Neural cell (in vitro differentiated cells): ENCODE measurements around the gene CCDC175.

Source experiments
- CTCF ChIP-seq: fragments of 450-650 bp; IDR thresholded peaks from 2 replicates; pipeline ENCODE4 v1.5.1; 2014; ENCODE audit warnings: antibody characterized with exemption, mild to moderate bottlenecking, moderate library complexity; ENCODE audit not compliant: poor library complexity, severe bottlenecking
- EP300 ChIP-seq: fragments of 450-650 bp; conservative IDR thresholded peaks from 2 replicates; pipeline ENCODE4 v1.6.1; 2014; ENCODE audit warnings: antibody characterized with exemption, mild to moderate bottlenecking, moderate library complexity; ENCODE audit not compliant: poor library complexity, severe bottlenecking
- MXI1 ChIP-seq: fragments of 450-650 bp; conservative IDR thresholded peaks from 2 replicates; pipeline ENCODE4 v1.6.1; 2014; ENCODE audit warnings: antibody characterized with exemption, mild to moderate bottlenecking; ENCODE audit not compliant: poor library complexity, severe bottlenecking
- POLR2AphosphoS5 ChIP-seq: IDR thresholded peaks from 2 replicates; pipeline ENCODE4 v1.6.1; 2012
- RAD21 ChIP-seq: fragments of 450-650 bp; conservative IDR thresholded peaks from 2 replicates; pipeline ENCODE4 v1.6.1; 2014; ENCODE audit warnings: antibody characterized with exemption, mild to moderate bottlenecking, moderate library complexity

GRCh38 chr14:59580911-59581310 is 4.3 kb upstream of the CCDC175 start:
- TF ChIP-seq CTCF (no peak), POLR2AphosphoS5 (no peak), MXI1 (no peak), EP300 (no peak), RAD21 (no peak)
